KBM-7 (cell line): Measurements from ENCODE around the gene NEU1.
"Not testable (repeated sequence)": the region's sequence is repeated elsewhere in the genome, so short reads cannot be mapped to it uniquely, and the experiment has no call there.

Experiments
- DNase-seq: peaks from one replicate; pipeline ENCODE4 v3.0.0-alpha.2; 2015
- in situ Hi-C: fragments of 300-500 bp; cut with MboI; formaldehyde crosslinking; loops from 2 replicates; pipeline ENCODE4 v1.14.3; 2020; ENCODE audit warnings: low sequenced_read_pairs, low pct_unique_long_range_greater_than_20kb, mixed read lengths

The NEU1 gene

GRCh38 chr6:31851980-31852718, 10.5 kb downstream of the NEU1 start:
- in situ Hi-C loops, DNase-seq: not testable (repeated sequence)

GRCh38 chr6:31851485-31851832, 11.2 kb downstream of the NEU1 start:
- in situ Hi-C loops = no loop called here
- DNase-seq = no peak

GRCh38 chr6:31850765-31851484, 11.7 kb downstream of the NEU1 start:
- in situ Hi-C loops = no loop called here
- DNase-seq = no peak

GRCh38 chr6:31847276-31847978, 15.2 kb downstream of the NEU1 start:
- no peak for DNase-seq
- in situ Hi-C loops = no loop called here

- in situ Hi-C loops = no loop called here
- DNase-seq = no peak
These were observed 18.1 kb downstream of the NEU1 start for GRCh38 chr6:31844507-31844906.

GRCh38 chr6:31842053-31842452, 20.6 kb downstream of the NEU1 start:
- no peak for DNase-seq
- in situ Hi-C loops = no loop called here

GRCh38 chr6:31839779-31840126, 22.9 kb downstream of the NEU1 start:
- in situ Hi-C loops = not testable (repeated sequence)

GRCh38 chr6:31838968-31839367, 23.7 kb downstream of the NEU1 start:
- in situ Hi-C loops = no loop called here
- DNase-seq = no peak

More at GRCh38 chr6:31839779-31840126, 22.9 kb downstream of the NEU1 start:
- not testable (repeated sequence) for DNase-seq

GRCh38 chr6:31838114-31838553, 24.5 kb downstream of the NEU1 start:
- in situ Hi-C loops, DNase-seq: not testable (repeated sequence)

- DNase-seq = no peak
- in situ Hi-C loops = no loop called here
These were observed 25.1 kb downstream of the NEU1 start for GRCh38 chr6:31837369-31838113.

GRCh38 chr6:31836474-31837368, 25.9 kb downstream of the NEU1 start:
- in situ Hi-C loops = no loop called here
- no peak for DNase-seq

- in situ Hi-C loops = no loop called here
- no peak for DNase-seq
These were observed 26.6 kb downstream of the NEU1 start for GRCh38 chr6:31836047-31836473.

GRCh38 chr6:31834367-31835250, 28.0 kb downstream of the NEU1 start:
- DNase-seq = peak; percentile 90
- in situ Hi-C loops = no loop called here

- in situ Hi-C loops = no loop called here
- DNase-seq = no peak
These were observed 31.0 kb downstream of the NEU1 start for GRCh38 chr6:31831350-31832215.

- in situ Hi-C loops = no loop called here
- DNase-seq = no peak
These were observed 31.7 kb downstream of the NEU1 start for GRCh38 chr6:31830886-31831335.

- in situ Hi-C loops = no loop called here
- peak; percentile 85 for DNase-seq
These were observed 32.9 kb downstream of the NEU1 start for GRCh38 chr6:31829633-31830283.
